SK-N-SH (cell line): ENCODE data around the gene MRAP.

Experiments
- ELF1 ChIP-seq: IDR thresholded peaks from 2 replicates; pipeline ENCODE4 v1.4.0; 2012
- EP300 ChIP-seq, 2 experiments: IDR thresholded peaks; 2 replicates each; pipeline versions ENCODE4 v1.4.0 to v1.6.1; 2012; ENCODE audit warnings: borderline replicate concordance in 1 of 2, low read depth in 1 of 2, low read length in 1 of 2
- MXI1 ChIP-seq: IDR thresholded peaks from 2 replicates; pipeline ENCODE4 v1.6.1; 2012; ENCODE audit warnings: mild to moderate bottlenecking, low read depth, low read length, improper control_type of control experiment
- NRF1 ChIP-seq: IDR thresholded peaks from 2 replicates; pipeline ENCODE4 v1.6.1; 2012; ENCODE audit warnings: low read depth, mild to moderate bottlenecking, low read length
- RCOR1 ChIP-seq: fragments of 150-350 bp; IDR thresholded peaks from 2 replicates; pipeline ENCODE4 v1.6.1; 2017; ENCODE audit warnings: antibody characterized with exemption, low read length
- SIN3A ChIP-seq: IDR thresholded peaks from 2 replicates; pipeline ENCODE4 v1.6.1; 2012; ENCODE audit warnings: low read depth, mild to moderate bottlenecking, low read length, moderate library complexity, borderline replicate concordance
- SMC3 ChIP-seq: IDR thresholded peaks from 2 replicates; pipeline ENCODE4 v1.6.1; 2012; ENCODE audit warnings: low read depth, low read length, improper control_type of control experiment
- TF ChIP-seq, protein P1 (sequence below): fragments of 200-600 bp; sonication (generic); IDR thresholded peaks from 2 replicates; pipeline ENCODE4 v1.6.1; 2017; ENCODE audit warnings: antibody characterized with exemption, mild to moderate bottlenecking, moderate library complexity
- TF ChIP-seq, protein P2 (sequence below): fragments of 150-350 bp; IDR thresholded peaks from 2 replicates; pipeline ENCODE4 v1.6.1; 2017; ENCODE audit warnings: antibody characterized with exemption, low read length, low read depth, borderline replicate concordance

DNA sequence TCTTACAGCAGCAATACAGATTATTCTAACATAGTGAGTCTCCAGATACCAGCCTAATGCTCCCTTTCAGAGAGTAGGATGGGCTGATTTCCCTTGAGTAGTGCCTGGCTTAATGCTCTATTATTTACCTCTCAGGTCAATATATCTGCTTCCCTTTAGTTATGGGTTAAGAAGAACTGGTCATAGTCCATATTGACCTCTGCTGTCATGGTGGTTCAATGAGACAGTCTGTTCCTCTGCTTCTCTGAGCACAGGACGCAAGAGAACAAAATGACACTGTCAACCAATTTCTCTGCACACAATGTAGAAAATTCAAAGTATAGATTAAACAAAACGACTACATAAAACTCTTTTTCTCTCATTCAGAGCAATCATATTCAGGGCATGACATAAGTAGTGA lies 2.9 kb downstream of the MRAP start:
- TF ChIP-seq, protein P1, sequence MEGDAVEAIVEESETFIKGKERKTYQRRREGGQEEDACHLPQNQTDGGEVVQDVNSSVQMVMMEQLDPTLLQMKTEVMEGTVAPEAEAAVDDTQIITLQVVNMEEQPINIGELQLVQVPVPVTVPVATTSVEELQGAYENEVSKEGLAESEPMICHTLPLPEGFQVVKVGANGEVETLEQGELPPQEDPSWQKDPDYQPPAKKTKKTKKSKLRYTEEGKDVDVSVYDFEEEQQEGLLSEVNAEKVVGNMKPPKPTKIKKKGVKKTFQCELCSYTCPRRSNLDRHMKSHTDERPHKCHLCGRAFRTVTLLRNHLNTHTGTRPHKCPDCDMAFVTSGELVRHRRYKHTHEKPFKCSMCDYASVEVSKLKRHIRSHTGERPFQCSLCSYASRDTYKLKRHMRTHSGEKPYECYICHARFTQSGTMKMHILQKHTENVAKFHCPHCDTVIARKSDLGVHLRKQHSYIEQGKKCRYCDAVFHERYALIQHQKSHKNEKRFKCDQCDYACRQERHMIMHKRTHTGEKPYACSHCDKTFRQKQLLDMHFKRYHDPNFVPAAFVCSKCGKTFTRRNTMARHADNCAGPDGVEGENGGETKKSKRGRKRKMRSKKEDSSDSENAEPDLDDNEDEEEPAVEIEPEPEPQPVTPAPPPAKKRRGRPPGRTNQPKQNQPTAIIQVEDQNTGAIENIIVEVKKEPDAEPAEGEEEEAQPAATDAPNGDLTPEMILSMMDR, result no peak
- TF ChIP-seq MXI1, result no peak
- TF ChIP-seq EP300 (IDR thresholded peaks at IDR 0.05; ENCODE audit: borderline replicate concordance in 1 of 2, low read depth in 1 of 2, low read length in 1 of 2), result no peak
- TF ChIP-seq, protein P2, sequence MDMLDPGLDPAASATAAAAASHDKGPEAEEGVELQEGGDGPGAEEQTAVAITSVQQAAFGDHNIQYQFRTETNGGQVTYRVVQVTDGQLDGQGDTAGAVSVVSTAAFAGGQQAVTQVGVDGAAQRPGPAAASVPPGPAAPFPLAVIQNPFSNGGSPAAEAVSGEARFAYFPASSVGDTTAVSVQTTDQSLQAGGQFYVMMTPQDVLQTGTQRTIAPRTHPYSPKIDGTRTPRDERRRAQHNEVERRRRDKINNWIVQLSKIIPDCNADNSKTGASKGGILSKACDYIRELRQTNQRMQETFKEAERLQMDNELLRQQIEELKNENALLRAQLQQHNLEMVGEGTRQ, result no peak
- TF ChIP-seq ELF1, result no peak
- TF ChIP-seq SIN3A, result no peak
- no peak for TF ChIP-seq RCOR1
- no peak for TF ChIP-seq SMC3
- no peak for TF ChIP-seq NRF1
